ENCODE data around the gene FYN. TPM values are rescaled to one million over a fixed set of nuclear protein-coding genes. Genes with fewer than 3 reads are reported as not detected.
"Not testable (repeated sequence)": the region's sequence is repeated elsewhere in the genome, so short reads cannot be mapped to it uniquely, and the experiment has no call there.

The FYN gene
- total RNA-seq, 1 experiment from 2014 or later = 34.3 TPM

GRCh38 chr6:111642463-111643158, 230.6 kb downstream of the FYN start:
- Histone ChIP-seq H3K4me3 (ENCODE audit: low read depth, low read length, poor library complexity, severe bottlenecking) (no peak overlapping the region), H3K27me3 (replicated peaks; ENCODE audit: insufficient read depth, low read depth, low read length, poor library complexity) (no peaks in the 10 kb centered on the region), H3K36me3 (ENCODE audit: insufficient read depth, low read length, poor library complexity, severe bottlenecking) (no peaks in the 10 kb centered on the region), H3K4me1 (ENCODE audit: insufficient read depth, low read length, poor library complexity, severe bottlenecking) (no peaks in the 10 kb centered on the region), H3K9me3 (ENCODE audit: low read depth, low read length, poor library complexity, severe bottlenecking) (no peaks in the 10 kb centered on the region), H3K27ac (ENCODE audit: low read depth, low read length, poor library complexity, severe bottlenecking) (no peak overlapping the region)
- ChIA-PET POLR2A (ENCODE audit: low non-redundant PET) (no interaction called here), CTCF (interaction anchor here (0.7 to 1.0 kb wide), 2 partner anchors 281 to 383 kb away, joined by 5 to 15 read pairs; a partner anchor contains a TSS)
- peak; percentile 81 for TF ChIP-seq CTCF (conservative IDR thresholded peaks at IDR 0.05; ENCODE audit: low read depth, low read length)
- no peak for TF ChIP-seq EZH2 (IDR thresholded peaks at IDR 0.05; ENCODE audit: borderline replicate concordance, low read depth, low read length, poor library complexity, severe bottlenecking)
- DNase-seq (ENCODE audit: low spot score) = peak; percentile 73
- no TSS peak for BruUV-seq (replicated peaks)
- intact Hi-C loops (cut with micrococcal nuclease; ENCODE audit: unreplicated experiment) = loop anchor here (2.0 to 10.0 kb wide), 3 partner anchors 158 to 384 kb away; partner anchors contain the start of gene REV3L

- DNase-seq (ENCODE audit: low spot score) = no peak
- H3K27me3 ChIP-seq (replicated peaks; ENCODE audit: insufficient read depth, low read depth, low read length, poor library complexity) = no peaks in the 10 kb centered on the region
- no peaks in the 10 kb centered on the region for H3K4me1 ChIP-seq (ENCODE audit: insufficient read depth, low read length, poor library complexity, severe bottlenecking)
- no peaks in the 10 kb centered on the region for H3K36me3 ChIP-seq (ENCODE audit: insufficient read depth, low read length, poor library complexity, severe bottlenecking)
- intact Hi-C loops (cut with micrococcal nuclease; ENCODE audit: unreplicated experiment) = no loop called here
- ChIA-PET CTCF (no interaction called here), POLR2A (ENCODE audit: low non-redundant PET) (interaction anchor here (0.7 kb wide), 1 partner anchor 161 kb away, joined by 3 read pairs; no protein-coding TSS in a partner anchor)
- no peak overlapping the region for H3K27ac ChIP-seq (ENCODE audit: low read depth, low read length, poor library complexity, severe bottlenecking)
- no TSS peak for BruUV-seq (replicated peaks)
- H3K4me3 ChIP-seq (ENCODE audit: low read depth, low read length, poor library complexity, severe bottlenecking) = no peak overlapping the region
- H3K9me3 ChIP-seq (ENCODE audit: low read depth, low read length, poor library complexity, severe bottlenecking) = no peaks in the 10 kb centered on the region
- TF ChIP-seq CTCF (conservative IDR thresholded peaks at IDR 0.05; ENCODE audit: low read depth, low read length) (no peak), EZH2 (IDR thresholded peaks at IDR 0.05; ENCODE audit: borderline replicate concordance, low read depth, low read length, poor library complexity, severe bottlenecking) (no peak)
These were observed 234.0 kb downstream of the FYN start for GRCh38 chr6:111639266-111639665.

- H3K4me3 ChIP-seq (ENCODE audit: low read depth, low read length, poor library complexity, severe bottlenecking); CTCF ChIA-PET; H3K9me3 ChIP-seq (ENCODE audit: low read depth, low read length, poor library complexity, severe bottlenecking); POLR2A ChIA-PET (ENCODE audit: low non-redundant PET); H3K27ac ChIP-seq (ENCODE audit: low read depth, low read length, poor library complexity, severe bottlenecking); H3K27me3 ChIP-seq (replicated peaks; ENCODE audit: insufficient read depth, low read depth, low read length, poor library complexity); intact Hi-C loops (cut with micrococcal nuclease; ENCODE audit: unreplicated experiment); DNase-seq (ENCODE audit: low spot score); H3K36me3 ChIP-seq (ENCODE audit: insufficient read depth, low read length, poor library complexity, severe bottlenecking); H3K4me1 ChIP-seq (ENCODE audit: insufficient read depth, low read length, poor library complexity, severe bottlenecking); BruUV-seq (replicated peaks): not testable (repeated sequence)
These were observed 238.3 kb downstream of the FYN start for GRCh38 chr6:111634981-111635380.

- H3K27me3 ChIP-seq (replicated peaks; ENCODE audit: insufficient read depth, low read depth, low read length, poor library complexity) = no peaks in the 10 kb centered on the region
- intact Hi-C loops (cut with micrococcal nuclease; ENCODE audit: unreplicated experiment) = no loop called here
- TF ChIP-seq CTCF (conservative IDR thresholded peaks at IDR 0.05; ENCODE audit: low read depth, low read length) (no peak), EZH2 (IDR thresholded peaks at IDR 0.05; ENCODE audit: borderline replicate concordance, low read depth, low read length, poor library complexity, severe bottlenecking) (no peak)
- no peaks in the 10 kb centered on the region for H3K9me3 ChIP-seq (ENCODE audit: low read depth, low read length, poor library complexity, severe bottlenecking)
- no peak overlapping the region for H3K4me3 ChIP-seq (ENCODE audit: low read depth, low read length, poor library complexity, severe bottlenecking)
- peaks cover 8% of the 10 kb centered on the region for H3K4me1 ChIP-seq (ENCODE audit: insufficient read depth, low read length, poor library complexity, severe bottlenecking)
- ChIA-PET CTCF (no interaction called here), POLR2A (ENCODE audit: low non-redundant PET) (no interaction called here)
- no peak for DNase-seq (ENCODE audit: low spot score)
- BruUV-seq (replicated peaks) = no TSS peak
- H3K27ac ChIP-seq (ENCODE audit: low read depth, low read length, poor library complexity, severe bottlenecking) = no peak overlapping the region
- no peaks in the 10 kb centered on the region for H3K36me3 ChIP-seq (ENCODE audit: insufficient read depth, low read length, poor library complexity, severe bottlenecking)
These were observed 239.4 kb downstream of the FYN start for GRCh38 chr6:111633822-111634221.
